AG20443 (cell line): ENCODE measurements around the gene VAV3.

Experiments used
- DNase-seq: peaks from one replicate; pipeline ENCODE4 v3.0.0; 2012; ENCODE audit warnings: low spot score, mixed read lengths

The VAV3 gene

GRCh38 chr1:107833061-107833460, 131.9 kb downstream of the VAV3 start:
- no peak for DNase-seq

DNA sequence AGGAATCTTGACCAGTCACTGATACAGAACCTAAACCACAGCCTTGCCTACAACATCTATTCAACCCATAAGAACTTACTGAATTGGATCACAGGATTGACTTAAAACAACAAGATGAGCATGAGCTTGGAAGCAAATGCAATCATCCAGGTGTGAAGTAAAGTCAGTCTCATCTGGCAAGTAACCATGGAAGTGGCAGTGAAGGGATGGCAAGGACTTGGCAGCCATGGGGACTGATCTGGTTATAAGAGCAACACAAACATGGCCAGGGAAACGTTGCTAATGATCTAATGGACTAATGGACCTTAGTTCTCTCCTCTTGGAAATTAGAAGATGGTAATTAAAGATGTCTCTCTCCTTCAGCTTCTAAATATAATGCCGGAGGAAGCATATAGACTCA, 133.1 kb downstream of the VAV3 start:
- DNase-seq = no peak

DNA sequence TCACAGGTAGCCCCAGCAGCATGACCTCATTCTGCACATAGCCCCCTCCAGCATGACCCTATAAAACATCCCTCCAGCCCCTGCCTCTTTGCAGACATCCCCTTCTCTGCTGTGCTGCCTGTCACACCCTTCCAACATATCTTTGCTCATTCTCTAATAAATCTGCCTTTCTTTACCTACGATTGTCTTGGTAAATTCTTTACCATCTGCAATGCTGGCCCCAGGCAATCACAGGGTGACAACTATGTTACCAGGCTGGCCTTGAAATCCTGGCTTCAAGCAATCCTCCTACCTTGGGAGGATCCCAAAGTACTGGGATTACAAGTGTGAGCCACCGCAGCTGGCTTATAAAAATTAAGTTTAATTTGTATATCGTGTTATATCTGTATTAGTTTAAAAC, 134.5 kb downstream of the VAV3 start:
- DNase-seq = no peak

DNA sequence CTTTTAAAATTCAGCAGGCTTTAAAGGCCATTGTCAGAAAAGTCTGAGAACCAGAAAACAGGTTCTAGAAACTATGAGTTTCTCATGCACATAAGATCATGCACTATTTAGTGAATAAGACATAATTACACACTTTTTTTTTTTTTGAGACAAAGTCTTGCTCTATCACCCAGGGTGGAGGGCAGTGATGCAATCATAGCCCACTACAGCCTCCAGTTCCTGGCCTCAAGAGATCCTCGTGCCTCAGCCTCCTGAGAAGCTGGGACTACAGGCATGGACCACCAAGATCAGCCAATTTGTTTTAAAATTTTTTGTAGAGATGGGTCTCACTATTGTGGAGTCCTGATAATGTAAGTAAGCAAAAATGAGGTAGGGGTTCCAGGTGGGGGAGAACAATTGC, 134.9 kb downstream of the VAV3 start:
- DNase-seq = no peak

DNA sequence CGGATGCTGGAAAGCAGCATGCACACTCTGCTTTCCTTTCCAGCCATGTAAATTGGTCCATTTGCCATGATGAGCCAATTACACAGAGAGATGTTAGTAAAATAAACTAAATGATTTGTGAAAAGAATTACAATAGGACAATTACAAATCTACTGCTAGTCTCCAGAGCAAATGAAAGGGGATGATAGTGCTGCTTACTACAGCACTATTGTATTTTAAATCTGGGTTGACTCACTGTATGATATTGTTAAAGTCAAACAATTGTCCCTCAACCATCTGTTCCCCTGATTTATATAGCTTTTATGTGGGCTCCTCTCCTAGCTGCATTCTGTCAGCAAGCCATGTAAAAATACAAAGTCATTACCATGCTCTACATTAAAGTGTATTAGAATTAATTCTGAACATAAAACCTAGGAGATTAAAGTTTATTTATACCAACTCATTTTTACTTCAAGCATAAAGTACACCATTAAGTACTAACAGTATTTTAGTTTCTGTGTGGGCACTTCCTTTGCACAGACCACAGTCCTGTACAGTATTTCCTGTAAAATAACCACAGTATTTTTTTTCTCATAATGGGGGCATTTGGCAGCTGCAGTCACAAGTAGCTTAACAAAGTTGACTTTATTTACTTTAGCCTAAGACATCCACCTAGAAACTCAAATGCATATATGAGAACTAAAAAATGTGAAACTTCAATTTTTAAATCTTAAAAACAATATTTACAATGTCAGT, 135.8 kb downstream of the VAV3 start:
- DNase-seq = no peak

DNA sequence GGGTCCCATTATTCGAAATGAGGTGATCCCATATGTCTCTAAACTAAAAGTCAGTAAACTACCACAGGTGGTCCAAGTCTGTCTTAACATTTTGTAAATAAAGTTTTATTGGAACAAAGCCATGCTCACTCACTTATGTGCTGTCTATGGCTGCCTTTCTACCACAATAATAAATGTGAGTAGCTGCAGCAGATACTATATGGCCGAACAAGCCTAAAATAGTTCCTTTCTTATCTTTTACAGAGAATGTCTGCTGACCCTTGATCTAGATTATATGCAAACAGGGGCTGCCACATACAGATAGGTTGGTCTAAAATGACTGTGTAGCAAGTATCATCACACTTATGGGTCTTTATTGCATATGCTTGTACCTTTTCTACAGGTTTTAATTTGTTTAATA, 140.0 kb downstream of the VAV3 start:
- DNase-seq = no peak

- no peak for DNase-seq
Measured at GRCh38 chr1:107821340-107821739, 143.6 kb downstream of the VAV3 start.

DNA sequence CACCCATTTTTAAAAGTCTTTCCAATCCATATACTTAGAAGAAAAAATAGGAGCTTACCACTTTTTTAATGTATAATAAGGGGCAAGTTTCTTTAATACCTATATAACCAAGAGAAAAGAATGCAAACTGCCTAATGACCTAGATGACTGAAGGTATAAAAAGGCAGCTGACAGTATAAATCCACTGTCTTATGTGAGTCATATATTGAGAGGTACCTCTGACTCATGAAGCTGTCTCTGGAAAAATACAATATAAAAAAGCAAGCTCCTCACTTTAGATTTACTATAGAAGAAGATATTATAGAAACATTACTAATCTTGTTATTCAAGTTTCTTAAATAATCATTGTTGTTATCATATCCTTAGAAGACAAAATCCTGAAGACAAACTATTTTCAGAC, 144.2 kb downstream of the VAV3 start:
- DNase-seq = no peak

DNA sequence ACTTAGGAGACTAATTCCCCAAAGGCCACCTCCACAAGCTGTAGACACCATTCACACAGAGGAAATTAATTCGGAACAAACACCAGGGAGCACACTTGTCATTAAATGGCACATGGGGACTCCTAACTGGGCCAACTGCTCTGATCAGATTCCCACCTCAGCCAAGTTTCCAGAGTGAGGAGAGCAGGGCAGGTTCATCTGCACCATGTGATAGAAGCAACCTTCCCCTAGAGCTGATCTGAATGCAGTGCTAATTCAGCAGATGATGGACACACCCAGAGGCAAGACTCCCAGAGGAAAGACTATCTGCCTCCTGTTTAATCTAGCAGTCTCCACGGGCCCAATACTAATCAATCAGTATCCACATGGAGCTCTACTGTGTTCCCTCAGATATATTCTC, 147.0 kb downstream of the VAV3 start:
- no peak for DNase-seq

DNA sequence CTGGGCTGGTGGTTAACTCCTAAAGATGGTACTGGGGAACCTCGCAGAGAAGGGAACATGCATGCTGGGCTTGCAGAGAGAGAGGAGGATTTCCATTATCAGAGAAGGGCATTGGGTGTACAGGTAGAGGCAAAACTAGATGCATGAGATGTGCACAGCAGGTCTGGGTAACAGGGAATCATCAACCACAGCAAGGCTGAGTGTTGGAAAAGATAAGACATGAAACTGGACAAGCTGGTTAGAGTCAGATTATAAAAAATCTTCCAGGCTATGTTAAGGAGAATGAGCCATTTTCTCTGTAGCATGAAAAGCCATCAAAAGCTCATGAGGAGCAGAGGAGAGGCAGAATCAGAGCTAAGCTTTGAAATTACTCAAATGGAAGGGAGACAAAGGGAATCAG, 147.8 kb downstream of the VAV3 start:
- no peak for DNase-seq

- DNase-seq = no peak
Measured at GRCh38 chr1:107810291-107810951, 154.6 kb downstream of the VAV3 start.

DNA sequence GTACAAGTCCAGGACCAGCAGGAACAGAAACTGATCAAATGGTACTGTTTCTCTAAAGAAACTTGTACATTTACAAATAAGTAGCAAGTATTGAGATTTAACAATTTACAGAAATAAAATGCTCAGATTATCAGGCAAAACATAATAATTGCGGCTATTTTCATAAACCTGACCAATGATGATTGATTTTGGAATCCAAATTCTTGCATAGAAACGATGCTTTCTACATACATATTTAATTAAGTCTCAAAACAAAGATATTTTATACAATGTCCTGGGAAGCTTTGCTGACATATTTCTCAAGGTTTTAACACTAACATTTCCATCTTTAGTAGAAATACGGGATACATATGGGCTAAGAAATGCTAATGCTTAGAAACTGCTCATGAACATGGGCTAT, 157.1 kb downstream of the VAV3 start:
- DNase-seq = no peak

DNA sequence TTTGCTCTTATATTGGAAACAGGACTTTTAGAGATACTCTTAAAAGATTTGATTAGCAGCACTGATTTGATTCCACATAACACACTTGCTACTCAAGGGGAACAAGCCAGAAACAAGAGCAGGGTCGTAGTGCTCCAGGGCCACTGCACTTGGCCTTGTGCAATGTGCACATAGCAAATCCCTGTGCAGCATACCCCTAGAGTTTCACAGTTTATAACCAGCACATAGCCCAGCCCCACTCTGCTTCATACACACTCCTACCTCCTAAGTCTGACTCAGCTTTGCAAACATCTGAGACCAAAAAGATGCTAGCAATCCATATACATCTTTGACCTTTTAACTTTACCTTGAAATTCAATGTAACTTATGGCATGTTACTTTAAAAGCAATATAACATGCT, 157.6 kb downstream of the VAV3 start:
- no peak for DNase-seq

- DNase-seq = no peak
Measured at GRCh38 chr1:107806902-107807301, 158.1 kb downstream of the VAV3 start.

- DNase-seq = no peak
Measured at GRCh38 chr1:107804741-107805140, 160.2 kb downstream of the VAV3 start.

DNA sequence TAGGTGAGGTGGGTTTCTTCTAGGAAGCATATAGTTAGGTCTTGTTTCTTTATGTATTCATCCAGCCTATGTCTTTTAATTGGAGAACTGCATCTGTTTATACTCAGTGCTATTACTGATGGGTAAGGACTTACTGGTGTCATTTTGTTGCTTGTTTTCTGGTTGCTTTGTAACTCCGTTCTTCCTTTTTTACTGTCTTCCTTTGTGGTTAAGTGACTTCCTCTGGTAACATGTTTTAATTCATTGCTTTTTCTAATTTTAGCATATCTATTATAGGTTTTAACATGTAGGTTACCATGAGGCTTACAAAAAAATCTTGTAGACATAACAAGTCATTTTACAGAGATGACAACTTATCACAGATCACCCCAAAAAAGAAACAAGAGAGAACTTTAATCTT, 160.8 kb downstream of the VAV3 start:
- DNase-seq = no peak

DNA sequence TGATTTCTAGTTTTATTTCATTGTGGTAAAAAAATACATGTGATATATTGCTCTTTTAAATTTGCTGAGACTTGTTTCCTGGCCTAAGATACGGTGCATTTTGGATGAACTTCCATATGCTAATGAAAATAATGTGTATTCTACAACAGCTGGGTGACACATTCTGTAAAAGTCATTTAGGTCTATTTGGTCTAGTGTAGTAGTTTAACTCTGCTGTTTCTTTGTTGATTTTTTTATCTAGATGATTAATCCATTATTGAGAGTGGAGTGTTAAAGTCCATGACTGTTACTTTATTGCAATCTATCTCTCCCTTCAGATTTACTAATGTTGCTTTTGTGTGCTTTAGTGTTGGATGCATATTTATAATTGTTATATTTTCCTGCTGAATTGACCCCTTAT, 161.4 kb downstream of the VAV3 start:
- no peak for DNase-seq

GRCh38 chr1:107802654-107803053, 162.3 kb downstream of the VAV3 start:
- no peak for DNase-seq

GRCh38 chr1:107795994-107796393, 169.0 kb downstream of the VAV3 start:
- no peak for DNase-seq

- DNase-seq = no peak
Measured at GRCh38 chr1:107795441-107795840, 169.5 kb downstream of the VAV3 start.

DNA sequence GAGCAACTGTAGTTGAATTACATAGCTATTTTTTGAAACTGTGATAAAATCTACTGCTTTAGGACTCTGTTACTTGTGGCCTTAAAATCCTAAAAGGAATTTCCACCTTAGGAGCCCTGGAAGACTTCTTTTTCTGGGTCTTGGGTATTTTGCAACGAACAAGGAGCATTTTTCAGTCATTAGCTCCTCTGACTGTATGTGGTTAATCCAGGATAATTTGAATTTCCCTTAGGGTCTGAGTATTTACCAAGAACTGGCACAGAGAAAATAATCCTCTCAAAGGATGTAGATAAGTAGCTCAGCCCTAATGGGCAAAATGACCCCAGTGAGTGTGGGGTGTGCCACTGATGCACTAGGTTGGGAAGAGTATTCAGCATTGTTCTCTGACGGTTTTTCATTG, 170.4 kb downstream of the VAV3 start:
- no peak for DNase-seq

GRCh38 chr1:107793896-107794453, 171.0 kb downstream of the VAV3 start:
- DNase-seq = no peak

DNA sequence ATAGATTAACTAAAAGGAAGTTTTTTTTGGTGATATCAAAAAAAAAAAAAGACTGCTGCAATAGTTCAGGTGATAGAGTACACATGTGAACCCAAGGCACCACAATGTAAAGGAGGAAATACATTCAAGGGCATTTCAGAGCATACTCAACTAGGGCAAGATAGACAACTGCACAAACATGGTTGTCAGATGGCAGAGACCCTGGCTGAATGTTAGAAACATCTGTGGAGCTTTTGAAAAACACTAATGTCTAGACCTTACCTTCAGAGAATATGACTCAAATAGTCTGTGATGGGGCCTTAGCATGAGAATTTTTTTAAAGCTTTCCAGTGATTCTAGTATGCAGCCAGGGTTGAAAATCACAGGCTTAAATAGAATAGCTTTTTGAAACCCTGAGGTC, 173.6 kb downstream of the VAV3 start:
- no peak for DNase-seq
